ENCODE measurements around the gene ADAM17.

ADAM17 gene

GRCh38 chr2:9462886-9463697 lies 92.5 kb downstream of the ADAM17 start:
- no peak overlapping the region for H3K18ac ChIP-seq (ENCODE audit: low read length)
- no peaks in the 10 kb centered on the region for H3K79me2 ChIP-seq (ENCODE audit: control insufficient read depth, insufficient read depth, low read length)
- peaks cover 5% of the 10 kb centered on the region for H3K36me3 ChIP-seq (ENCODE audit: control insufficient read depth, insufficient read depth, low read length)
- no peak for DNase-seq
- H2BK15ac ChIP-seq (replicated peaks; ENCODE audit: low read depth): no peak overlapping the region
- H3K23ac ChIP-seq (ENCODE audit: low read length): no peak overlapping the region
- H3K79me1 ChIP-seq (ENCODE audit: low read length): no peaks in the 10 kb centered on the region
- H3K4me1 ChIP-seq (ENCODE audit: control insufficient read depth, low read depth, low read length): no peaks in the 10 kb centered on the region
- H2BK120ac ChIP-seq (ENCODE audit: low read depth, low read length): no peak overlapping the region
- H3K9ac ChIP-seq (ENCODE audit: low read length): no peak overlapping the region
- no peak overlapping the region for H3K56ac ChIP-seq (ENCODE audit: low read length)
- H3K27me3 ChIP-seq (ENCODE audit: insufficient read depth, low read length, poor library complexity): no peaks in the 10 kb centered on the region
- no CpG with 5 or more reads among the region's 6 CpGs for WGBS (ENCODE audit: extremely low coverage, insufficient coverage, low lambda C conversion rate)
- H2AK5ac ChIP-seq (ENCODE audit: low read length): no peak overlapping the region
- no peak overlapping the region for H3K4ac ChIP-seq (ENCODE audit: low read depth, low read length)
- H4K8ac ChIP-seq (ENCODE audit: low read depth, low read length): no peak overlapping the region
- no peak overlapping the region for H4K5ac ChIP-seq (ENCODE audit: low read length)
- H2BK5ac ChIP-seq (ENCODE audit: low read length): no peak overlapping the region
- H3K27ac ChIP-seq (ENCODE audit: low read depth, low read length): peak overlapping the region; percentile 33
- H3K4me2 ChIP-seq (ENCODE audit: low read length): no peak overlapping the region
- H3K4me3 ChIP-seq (ENCODE audit: low read length): no peak overlapping the region

GRCh38 chr2:9462313-9462712 lies 93.3 kb downstream of the ADAM17 start:
- H3K23ac ChIP-seq (ENCODE audit: low read length): no peak overlapping the region
- no peak overlapping the region for H2BK5ac ChIP-seq (ENCODE audit: low read length)
- no peak overlapping the region for H2BK120ac ChIP-seq (ENCODE audit: low read depth, low read length)
- no peaks in the 10 kb centered on the region for H3K79me1 ChIP-seq (ENCODE audit: low read length)
- H3K4me1 ChIP-seq (ENCODE audit: control insufficient read depth, low read depth, low read length): no peaks in the 10 kb centered on the region
- H3K36me3 ChIP-seq (ENCODE audit: control insufficient read depth, insufficient read depth, low read length): peaks cover 3% of the 10 kb centered on the region
- no peak overlapping the region for H3K4ac ChIP-seq (ENCODE audit: low read depth, low read length)
- WGBS (ENCODE audit: extremely low coverage, insufficient coverage, low lambda C conversion rate): no CpG with 5 or more reads among the region's 5 CpGs
- no peak overlapping the region for H2BK15ac ChIP-seq (replicated peaks; ENCODE audit: low read depth)
- no peak overlapping the region for H3K27ac ChIP-seq (ENCODE audit: low read depth, low read length)
- H3K79me2 ChIP-seq (ENCODE audit: control insufficient read depth, insufficient read depth, low read length): no peaks in the 10 kb centered on the region
- H3K27me3 ChIP-seq (ENCODE audit: insufficient read depth, low read length, poor library complexity): no peaks in the 10 kb centered on the region
- H3K18ac ChIP-seq (ENCODE audit: low read length): no peak overlapping the region
- H3K9ac ChIP-seq (ENCODE audit: low read length): no peak overlapping the region
- DNase-seq: no peak
- H4K8ac ChIP-seq (ENCODE audit: low read depth, low read length): no peak overlapping the region
- H3K4me3 ChIP-seq (ENCODE audit: low read length): no peak overlapping the region
- H4K5ac ChIP-seq (ENCODE audit: low read length): no peak overlapping the region
- no peak overlapping the region for H3K56ac ChIP-seq (ENCODE audit: low read length)
- H2AK5ac ChIP-seq (ENCODE audit: low read length): no peak overlapping the region
- no peak overlapping the region for H3K4me2 ChIP-seq (ENCODE audit: low read length)

GRCh38 chr2:9461079-9461478 lies 94.6 kb downstream of the ADAM17 start:
- H3K4me2 ChIP-seq (ENCODE audit: low read length): no peak overlapping the region
- no CpG with 5 or more reads among the region's 3 CpGs for WGBS (ENCODE audit: extremely low coverage, insufficient coverage, low lambda C conversion rate)
- no peaks in the 10 kb centered on the region for H3K27me3 ChIP-seq (ENCODE audit: insufficient read depth, low read length, poor library complexity)
- no peak overlapping the region for H4K8ac ChIP-seq (ENCODE audit: low read depth, low read length)
- H3K79me2 ChIP-seq (ENCODE audit: control insufficient read depth, insufficient read depth, low read length): no peaks in the 10 kb centered on the region
- no peak overlapping the region for H2BK120ac ChIP-seq (ENCODE audit: low read depth, low read length)
- H2BK5ac ChIP-seq (ENCODE audit: low read length): no peak overlapping the region
- no peak overlapping the region for H3K4ac ChIP-seq (ENCODE audit: low read depth, low read length)
- H3K36me3 ChIP-seq (ENCODE audit: control insufficient read depth, insufficient read depth, low read length): peaks cover 3% of the 10 kb centered on the region
- no peak overlapping the region for H3K27ac ChIP-seq (ENCODE audit: low read depth, low read length)
- DNase-seq: no peak
- H3K23ac ChIP-seq (ENCODE audit: low read length): no peak overlapping the region
- no peak overlapping the region for H3K4me3 ChIP-seq (ENCODE audit: low read length)
- no peaks in the 10 kb centered on the region for H3K4me1 ChIP-seq (ENCODE audit: control insufficient read depth, low read depth, low read length)
- H2BK15ac ChIP-seq (replicated peaks; ENCODE audit: low read depth): no peak overlapping the region
- H3K56ac ChIP-seq (ENCODE audit: low read length): no peak overlapping the region
- no peak overlapping the region for H3K9ac ChIP-seq (ENCODE audit: low read length)
- H3K79me1 ChIP-seq (ENCODE audit: low read length): no peaks in the 10 kb centered on the region
- no peak overlapping the region for H3K18ac ChIP-seq (ENCODE audit: low read length)
- H2AK5ac ChIP-seq (ENCODE audit: low read length): no peak overlapping the region
- no peak overlapping the region for H4K5ac ChIP-seq (ENCODE audit: low read length)

GRCh38 chr2:9460441-9461017 lies 95.1 kb downstream of the ADAM17 start:
- Histone ChIP-seq H3K27me3 (ENCODE audit: insufficient read depth, low read length, poor library complexity) (no peaks in the 10 kb centered on the region), H3K79me1 (ENCODE audit: low read length) (no peaks in the 10 kb centered on the region), H2BK15ac (replicated peaks; ENCODE audit: low read depth) (no peak overlapping the region), H2BK5ac (ENCODE audit: low read length) (no peak overlapping the region), H3K4me2 (ENCODE audit: low read length) (no peak overlapping the region), H3K4ac (ENCODE audit: low read depth, low read length) (no peak overlapping the region), H3K18ac (ENCODE audit: low read length) (no peak overlapping the region), H3K4me1 (ENCODE audit: control insufficient read depth, low read depth, low read length) (no peaks in the 10 kb centered on the region), H3K36me3 (ENCODE audit: control insufficient read depth, insufficient read depth, low read length) (peaks cover 3% of the 10 kb centered on the region), H3K23ac (ENCODE audit: low read length) (no peak overlapping the region), H3K27ac (ENCODE audit: low read depth, low read length) (no peak overlapping the region), H4K5ac (ENCODE audit: low read length) (no peak overlapping the region), H3K56ac (ENCODE audit: low read length) (no peak overlapping the region), H2AK5ac (ENCODE audit: low read length) (no peak overlapping the region), H4K8ac (ENCODE audit: low read depth, low read length) (no peak overlapping the region), H3K79me2 (ENCODE audit: control insufficient read depth, insufficient read depth, low read length) (no peaks in the 10 kb centered on the region), H3K4me3 (ENCODE audit: low read length) (no peak overlapping the region), H3K9ac (ENCODE audit: low read length) (no peak overlapping the region), H2BK120ac (ENCODE audit: low read depth, low read length) (no peak overlapping the region)
- DNase-seq: no peak
- no CpG with 5 or more reads among the region's 3 CpGs for WGBS (ENCODE audit: extremely low coverage, insufficient coverage, low lambda C conversion rate)

- H3K56ac ChIP-seq (ENCODE audit: low read length): no peak overlapping the region
- no peak overlapping the region for H2AK5ac ChIP-seq (ENCODE audit: low read length)
- no peaks in the 10 kb centered on the region for H3K79me2 ChIP-seq (ENCODE audit: control insufficient read depth, insufficient read depth, low read length)
- no peak overlapping the region for H3K4me3 ChIP-seq (ENCODE audit: low read length)
- no peak overlapping the region for H4K8ac ChIP-seq (ENCODE audit: low read depth, low read length)
- H4K5ac ChIP-seq (ENCODE audit: low read length): no peak overlapping the region
- WGBS (ENCODE audit: extremely low coverage, insufficient coverage, low lambda C conversion rate): no CpG with 5 or more reads among the region's 1 CpG
- H3K4me2 ChIP-seq (ENCODE audit: low read length): no peak overlapping the region
- H3K18ac ChIP-seq (ENCODE audit: low read length): no peak overlapping the region
- no peak for DNase-seq
- no peak overlapping the region for H3K4ac ChIP-seq (ENCODE audit: low read depth, low read length)
- no peak overlapping the region for H2BK120ac ChIP-seq (ENCODE audit: low read depth, low read length)
- no peak overlapping the region for H3K23ac ChIP-seq (ENCODE audit: low read length)
- no peak overlapping the region for H3K27ac ChIP-seq (ENCODE audit: low read depth, low read length)
- H3K27me3 ChIP-seq (ENCODE audit: insufficient read depth, low read length, poor library complexity): no peaks in the 10 kb centered on the region
- no peak overlapping the region for H2BK5ac ChIP-seq (ENCODE audit: low read length)
- no peak overlapping the region for H3K9ac ChIP-seq (ENCODE audit: low read length)
- no peaks in the 10 kb centered on the region for H3K79me1 ChIP-seq (ENCODE audit: low read length)
- no peaks in the 10 kb centered on the region for H3K4me1 ChIP-seq (ENCODE audit: control insufficient read depth, low read depth, low read length)
- peaks cover 3% of the 10 kb centered on the region for H3K36me3 ChIP-seq (ENCODE audit: control insufficient read depth, insufficient read depth, low read length)
- no peak overlapping the region for H2BK15ac ChIP-seq (replicated peaks; ENCODE audit: low read depth)
These were observed 104.4 kb downstream of the ADAM17 start for GRCh38 chr2:9451231-9451630.

Measured in mesendoderm (in vitro differentiated cells).